Spleen (tissue), 7 donors: ENCODE results near the gene FCRL3.

Experiments
- POLR2A ChIP-seq, 3 donors: fragments of 450-650 bp; IDR thresholded peaks; one replicate each; pipeline ENCODE4 v1.5.1; 2017; ENCODE audit warnings: antibody characterized with exemption in 3 of 3, mild to moderate bottlenecking in 1 of 3
- POLR2AphosphoS5 ChIP-seq, 3 donors: sonication (generic); formaldehyde crosslinking; IDR thresholded peaks; one replicate each; pipeline ENCODE4 v1.5.1; 2017; ENCODE audit warnings: antibody characterized with exemption in 3 of 3
- TF ChIP-seq, protein P1 (sequence below), 11 experiments: fragments of 200-600 bp in 7 of 11; fragments of 450-650 bp in 4 of 11; sonication (generic) in 4 of 11; IDR thresholded peaks in 8 of 11; conservative IDR thresholded peaks in 3 of 11; 1 replicate in 7 of 11; 2 replicates in 4 of 11; pipeline versions ENCODE4 v1.4.0 to v1.8.0; 2016 to 2021; ENCODE audit warnings: antibody characterized with exemption in 11 of 11, inconsistent platforms in 4 of 11, mild to moderate bottlenecking in 1 of 11
- donor health status: DM: no; HTN: no; CAD: no; lungs with moderate emphysema.
- donor health status: DM: no; HTN: no; CAD: no.
- donor health status: DM: no; HTN: no; CAD: no.

- TF ChIP-seq, protein P1, sequence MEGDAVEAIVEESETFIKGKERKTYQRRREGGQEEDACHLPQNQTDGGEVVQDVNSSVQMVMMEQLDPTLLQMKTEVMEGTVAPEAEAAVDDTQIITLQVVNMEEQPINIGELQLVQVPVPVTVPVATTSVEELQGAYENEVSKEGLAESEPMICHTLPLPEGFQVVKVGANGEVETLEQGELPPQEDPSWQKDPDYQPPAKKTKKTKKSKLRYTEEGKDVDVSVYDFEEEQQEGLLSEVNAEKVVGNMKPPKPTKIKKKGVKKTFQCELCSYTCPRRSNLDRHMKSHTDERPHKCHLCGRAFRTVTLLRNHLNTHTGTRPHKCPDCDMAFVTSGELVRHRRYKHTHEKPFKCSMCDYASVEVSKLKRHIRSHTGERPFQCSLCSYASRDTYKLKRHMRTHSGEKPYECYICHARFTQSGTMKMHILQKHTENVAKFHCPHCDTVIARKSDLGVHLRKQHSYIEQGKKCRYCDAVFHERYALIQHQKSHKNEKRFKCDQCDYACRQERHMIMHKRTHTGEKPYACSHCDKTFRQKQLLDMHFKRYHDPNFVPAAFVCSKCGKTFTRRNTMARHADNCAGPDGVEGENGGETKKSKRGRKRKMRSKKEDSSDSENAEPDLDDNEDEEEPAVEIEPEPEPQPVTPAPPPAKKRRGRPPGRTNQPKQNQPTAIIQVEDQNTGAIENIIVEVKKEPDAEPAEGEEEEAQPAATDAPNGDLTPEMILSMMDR (IDR thresholded peaks at IDR 0.05 in 8 of 11, conservative IDR thresholded peaks at IDR 0.05 in 3 of 11): no peak
- no peak for TF ChIP-seq POLR2A (IDR thresholded peaks at IDR 0.05)
- TF ChIP-seq POLR2AphosphoS5 (IDR thresholded peaks at IDR 0.05): no peak
Observed at GRCh38 chr1:157646144-157646543, 54.4 kb downstream of the FCRL3 start.
